ENCODE results near the gene KRTAP12-3. TPM values are rescaled to one million over a fixed set of nuclear protein-coding genes. Genes with fewer than 3 reads are reported as not detected.

KRTAP12-3 gene
- total RNA-seq, 1 donor = not detected

DNA sequence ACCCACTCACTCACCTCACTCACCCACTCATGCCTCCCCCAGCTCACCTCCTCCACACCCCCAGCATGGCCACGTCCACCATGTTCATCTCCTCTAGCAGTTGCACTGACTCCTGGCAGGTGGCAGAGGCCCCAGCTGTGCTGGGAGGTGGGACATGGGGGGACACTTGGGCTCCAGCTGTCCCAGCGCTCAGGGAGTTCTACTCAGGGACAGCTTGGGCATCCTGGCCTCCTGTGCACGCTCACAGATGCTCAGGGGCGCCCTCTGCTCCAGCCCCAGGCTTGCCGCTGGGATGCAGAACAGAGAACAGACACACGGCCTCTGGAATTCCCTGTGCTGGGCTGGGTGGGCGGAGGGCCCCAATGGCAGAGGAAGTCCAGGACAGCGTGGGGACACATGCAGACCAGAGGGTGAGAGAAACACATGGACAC is 40.6 kb upstream of the KRTAP12-3 start:
- TF ChIP-seq, protein P1, sequence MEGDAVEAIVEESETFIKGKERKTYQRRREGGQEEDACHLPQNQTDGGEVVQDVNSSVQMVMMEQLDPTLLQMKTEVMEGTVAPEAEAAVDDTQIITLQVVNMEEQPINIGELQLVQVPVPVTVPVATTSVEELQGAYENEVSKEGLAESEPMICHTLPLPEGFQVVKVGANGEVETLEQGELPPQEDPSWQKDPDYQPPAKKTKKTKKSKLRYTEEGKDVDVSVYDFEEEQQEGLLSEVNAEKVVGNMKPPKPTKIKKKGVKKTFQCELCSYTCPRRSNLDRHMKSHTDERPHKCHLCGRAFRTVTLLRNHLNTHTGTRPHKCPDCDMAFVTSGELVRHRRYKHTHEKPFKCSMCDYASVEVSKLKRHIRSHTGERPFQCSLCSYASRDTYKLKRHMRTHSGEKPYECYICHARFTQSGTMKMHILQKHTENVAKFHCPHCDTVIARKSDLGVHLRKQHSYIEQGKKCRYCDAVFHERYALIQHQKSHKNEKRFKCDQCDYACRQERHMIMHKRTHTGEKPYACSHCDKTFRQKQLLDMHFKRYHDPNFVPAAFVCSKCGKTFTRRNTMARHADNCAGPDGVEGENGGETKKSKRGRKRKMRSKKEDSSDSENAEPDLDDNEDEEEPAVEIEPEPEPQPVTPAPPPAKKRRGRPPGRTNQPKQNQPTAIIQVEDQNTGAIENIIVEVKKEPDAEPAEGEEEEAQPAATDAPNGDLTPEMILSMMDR (IDR thresholded peaks at IDR 0.05; ENCODE audit: insufficient read depth, low read depth, low read length) = no peak
- no peak for DNase-seq (ENCODE audit: low read depth)
- H3K4me3 ChIP-seq (ENCODE audit: low read depth, low read length) = no peak overlapping the region

DNA sequence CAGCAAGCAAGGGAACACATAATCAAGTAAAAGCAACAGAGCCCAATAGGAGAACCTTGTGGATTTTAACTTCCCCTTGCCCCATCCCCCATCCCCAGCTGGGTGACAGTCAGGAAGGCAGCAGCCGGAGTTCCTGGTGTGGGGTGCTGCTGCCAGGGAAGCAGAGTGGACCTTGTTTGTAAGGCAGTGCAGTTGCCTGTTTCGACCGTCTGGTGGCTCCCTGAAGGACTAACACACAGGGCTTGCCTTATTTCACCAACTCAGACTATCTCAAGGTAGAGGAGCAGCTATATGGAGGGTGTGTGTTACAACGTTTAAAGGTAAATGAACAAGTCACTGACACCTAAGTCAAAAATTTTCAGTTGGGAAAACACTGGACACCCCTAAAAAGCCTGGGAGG is 39.2 kb upstream of the KRTAP12-3 start:
- TF ChIP-seq, protein P1 (IDR thresholded peaks at IDR 0.05; ENCODE audit: insufficient read depth, low read depth, low read length) = no peak
- DNase-seq (ENCODE audit: low read depth) = no peak

DNA sequence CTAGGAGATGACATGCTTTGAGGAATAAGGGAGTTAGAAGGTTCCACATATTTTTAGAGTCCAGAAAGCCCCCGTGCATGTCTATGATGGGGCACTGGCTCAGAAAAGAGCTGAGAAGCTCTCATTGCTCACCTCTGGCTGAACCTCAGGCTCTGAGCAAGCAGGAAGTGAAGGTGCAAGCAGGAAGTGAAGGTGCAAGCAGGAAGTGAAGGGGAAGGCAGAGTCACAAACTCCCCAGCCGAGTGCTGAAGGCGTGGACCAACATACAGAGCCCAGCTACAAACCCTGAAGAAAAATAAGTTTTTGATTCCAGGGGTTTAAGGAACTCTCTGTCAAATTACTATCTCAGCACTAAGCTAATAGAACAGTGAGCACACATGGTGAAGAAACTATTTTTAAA is 38.8 kb upstream of the KRTAP12-3 start:
- no peak overlapping the region for H3K4me3 ChIP-seq (ENCODE audit: low read depth, low read length)
- DNase-seq (ENCODE audit: low read depth) = no peak
- TF ChIP-seq, protein P1 (IDR thresholded peaks at IDR 0.05; ENCODE audit: insufficient read depth, low read depth, low read length) = no peak

More for the DNA sequence above, 39.2 kb upstream of the KRTAP12-3 start:
- no peak overlapping the region for H3K4me3 ChIP-seq (ENCODE audit: low read depth, low read length)

DNA sequence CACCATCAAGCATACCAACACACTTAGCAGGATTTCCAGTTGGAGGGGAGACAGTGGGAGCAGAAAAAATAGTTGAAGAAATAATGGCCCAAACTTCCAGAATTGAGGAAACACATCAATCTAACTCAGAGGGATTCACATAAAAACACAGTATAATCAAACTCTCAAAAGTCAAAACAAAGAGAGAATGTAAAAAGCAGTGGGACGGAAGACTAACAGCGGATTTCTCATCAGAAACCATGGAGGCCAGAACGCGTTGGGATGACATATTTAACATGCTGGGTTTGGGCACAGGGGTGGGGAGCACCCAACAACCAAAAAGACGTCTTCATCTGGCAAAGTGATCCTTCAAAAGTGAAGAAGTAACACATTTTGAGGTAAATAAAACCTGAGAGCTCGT is 37.8 kb upstream of the KRTAP12-3 start:
- TF ChIP-seq, protein P1 (IDR thresholded peaks at IDR 0.05; ENCODE audit: insufficient read depth, low read depth, low read length) = no peak
- no peak for DNase-seq (ENCODE audit: low read depth)

DNA sequence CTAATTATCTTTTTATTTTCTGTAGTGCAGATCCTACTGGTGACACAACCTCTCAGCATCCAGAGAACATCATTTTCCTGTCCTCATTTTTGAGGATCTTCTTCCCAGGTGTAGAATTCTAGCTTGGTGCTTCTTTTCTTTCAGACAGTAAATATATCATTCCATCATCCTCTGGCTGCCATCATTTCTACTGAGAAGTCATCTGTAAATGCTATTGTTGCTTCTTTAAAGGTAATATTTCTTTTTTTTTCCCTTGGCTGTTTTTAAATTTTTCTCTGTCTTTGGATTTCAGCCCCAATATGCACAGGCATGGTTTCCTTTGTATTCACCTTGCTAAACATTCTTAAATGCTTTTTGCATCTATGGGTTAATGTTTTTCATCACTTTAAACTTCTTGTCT is 34.2 kb upstream of the KRTAP12-3 start:
- no peak overlapping the region for H3K4me3 ChIP-seq (ENCODE audit: low read depth, low read length)
- DNase-seq (ENCODE audit: low read depth) = no peak
- TF ChIP-seq, protein P1 (IDR thresholded peaks at IDR 0.05; ENCODE audit: insufficient read depth, low read depth, low read length) = no peak

More for the DNA sequence above, 37.8 kb upstream of the KRTAP12-3 start:
- H3K4me3 ChIP-seq (ENCODE audit: low read depth, low read length) = no peak overlapping the region

DNA sequence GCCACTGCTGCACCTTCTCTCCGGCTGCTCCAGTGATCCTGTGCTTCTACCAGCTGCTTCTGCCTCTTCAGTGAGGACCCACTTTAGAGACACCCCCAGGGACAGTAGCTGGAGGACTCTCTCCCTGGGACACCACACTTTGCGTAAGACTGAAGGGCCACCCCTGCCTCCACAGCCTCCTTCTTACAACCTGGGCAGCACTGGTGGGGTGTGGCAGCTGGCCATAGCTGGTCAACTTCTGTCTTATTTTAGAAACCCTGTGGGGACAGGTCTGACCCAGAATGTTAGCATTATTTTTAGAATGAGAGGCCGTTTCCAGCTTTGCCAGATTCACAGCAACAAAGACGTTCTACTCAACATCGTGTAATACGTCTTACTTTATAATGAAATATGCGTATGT is 32.0 kb upstream of the KRTAP12-3 start:
- TF ChIP-seq, protein P1 (IDR thresholded peaks at IDR 0.05; ENCODE audit: insufficient read depth, low read depth, low read length) = no peak
- no peak for DNase-seq (ENCODE audit: low read depth)
- H3K4me3 ChIP-seq (ENCODE audit: low read depth, low read length) = no peak overlapping the region

DNA sequence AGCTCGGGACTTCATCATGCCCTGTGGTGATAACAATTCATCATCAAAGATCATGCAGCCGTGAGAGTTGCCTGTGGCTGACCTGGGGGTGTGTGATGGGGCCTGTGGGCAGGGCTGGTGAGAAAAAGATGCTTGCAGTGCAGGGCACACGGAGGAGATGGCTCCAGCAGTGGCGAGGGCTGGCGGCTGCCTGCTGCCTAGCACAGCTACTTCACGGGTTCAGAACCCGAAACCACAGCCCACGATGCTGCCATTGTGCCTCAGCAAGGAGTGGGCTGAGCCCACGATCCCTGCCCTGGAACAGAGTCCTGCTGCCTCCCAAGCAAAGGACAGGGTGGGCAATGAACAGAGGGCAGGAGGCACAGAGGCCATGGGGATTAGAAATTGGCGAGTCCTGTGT is 31.5 kb upstream of the KRTAP12-3 start:
- TF ChIP-seq, protein P1 (IDR thresholded peaks at IDR 0.05; ENCODE audit: insufficient read depth, low read depth, low read length) = no peak
- DNase-seq (ENCODE audit: low read depth) = no peak
- no peak overlapping the region for H3K4me3 ChIP-seq (ENCODE audit: low read depth, low read length)

All from fibroblast of villous mesenchyme (primary cell).